Measurements from ENCODE around the gene LILRB1.

- TF ChIP-seq, protein P1, sequence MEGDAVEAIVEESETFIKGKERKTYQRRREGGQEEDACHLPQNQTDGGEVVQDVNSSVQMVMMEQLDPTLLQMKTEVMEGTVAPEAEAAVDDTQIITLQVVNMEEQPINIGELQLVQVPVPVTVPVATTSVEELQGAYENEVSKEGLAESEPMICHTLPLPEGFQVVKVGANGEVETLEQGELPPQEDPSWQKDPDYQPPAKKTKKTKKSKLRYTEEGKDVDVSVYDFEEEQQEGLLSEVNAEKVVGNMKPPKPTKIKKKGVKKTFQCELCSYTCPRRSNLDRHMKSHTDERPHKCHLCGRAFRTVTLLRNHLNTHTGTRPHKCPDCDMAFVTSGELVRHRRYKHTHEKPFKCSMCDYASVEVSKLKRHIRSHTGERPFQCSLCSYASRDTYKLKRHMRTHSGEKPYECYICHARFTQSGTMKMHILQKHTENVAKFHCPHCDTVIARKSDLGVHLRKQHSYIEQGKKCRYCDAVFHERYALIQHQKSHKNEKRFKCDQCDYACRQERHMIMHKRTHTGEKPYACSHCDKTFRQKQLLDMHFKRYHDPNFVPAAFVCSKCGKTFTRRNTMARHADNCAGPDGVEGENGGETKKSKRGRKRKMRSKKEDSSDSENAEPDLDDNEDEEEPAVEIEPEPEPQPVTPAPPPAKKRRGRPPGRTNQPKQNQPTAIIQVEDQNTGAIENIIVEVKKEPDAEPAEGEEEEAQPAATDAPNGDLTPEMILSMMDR (IDR thresholded peaks at IDR 0.05), result no peak
- TF ChIP-seq POLR2A (IDR thresholded peaks at IDR 0.05), result no peak
Observed at GRCh38 chr19:54616057-54616456, 14.2 kb upstream of the LILRB1 start.

All from gastroesophageal sphincter (tissue), 3 donors.